Neutrophil (primary cell): ENCODE measurements around the gene SMIM13.

Experiments used
- H3K27ac ChIP-seq: fragments of 200-600 bp; sonication (generic); 2 replicates; pipeline ENCODE4 v1.5.1; 2016; ENCODE audit warnings: mild to moderate bottlenecking, moderate library complexity
- H3K27me3 ChIP-seq: fragments of 200-600 bp; sonication (generic); 2 replicates; pipeline ENCODE4 v1.6.0; 2016; ENCODE audit warnings: mild to moderate bottlenecking
- H3K36me3 ChIP-seq: fragments of 200-600 bp; sonication (generic); 2 replicates; pipeline ENCODE4 v1.5.1; 2017
- H3K4me1 ChIP-seq, 2 experiments: fragments of 200-600 bp in 1 of 2; sonication (generic) in 1 of 2; 1 replicate in 1 of 2; 2 replicates in 1 of 2; pipeline versions ENCODE4 v1.5.1 to v1.6.1; 2013 to 2016; ENCODE audit warnings: low read depth in 1 of 2, low read length in 1 of 2, mild to moderate bottlenecking in 1 of 2, moderate library complexity in 1 of 2; ENCODE audit not compliant: control insufficient read depth in 1 of 2, insufficient read depth in 1 of 2
- H3K4me3 ChIP-seq, 2 experiments: fragments of 200-600 bp in 1 of 2; sonication (generic) in 1 of 2; 1 replicate in 1 of 2; 2 replicates in 1 of 2; pipeline ENCODE4 v1.5.1; 2013 to 2016; ENCODE audit warnings: low read depth in 1 of 2, low read length in 1 of 2, mild to moderate bottlenecking in 1 of 2, moderate library complexity in 1 of 2
- H3K9me3 ChIP-seq: fragments of 200-600 bp; sonication (generic); 2 replicates; pipeline ENCODE4 v1.5.1; 2016
- TF ChIP-seq, protein P1 (sequence below): fragments of 200-600 bp; sonication (generic); IDR thresholded peaks from 2 replicates; pipeline ENCODE4 v1.5.1; 2016; ENCODE audit warnings: antibody characterized with exemption

SMIM13 gene

DNA sequence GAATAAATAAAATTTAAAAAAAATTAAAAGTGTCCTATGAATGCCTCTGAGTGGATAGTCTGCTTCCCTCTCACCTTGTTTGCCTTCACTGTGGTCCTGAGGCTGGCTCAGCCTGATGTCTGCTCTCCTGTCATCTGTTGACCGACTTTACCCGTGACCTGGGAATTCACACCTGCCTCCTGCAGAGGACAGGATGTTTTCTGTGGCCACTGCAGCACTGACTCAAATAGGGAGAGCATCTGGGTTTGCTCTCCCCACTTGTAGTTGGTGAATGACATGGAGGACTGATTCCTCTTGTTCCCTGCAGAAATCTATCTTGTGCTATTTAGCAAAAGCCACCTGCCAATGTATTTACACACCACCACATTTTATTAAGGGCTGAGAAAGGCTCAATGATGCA lies 70.3 kb downstream of the SMIM13 start:
- Histone ChIP-seq H3K36me3 (no peaks in the 10 kb centered on the region), H3K9me3 (no peaks in the 10 kb centered on the region), H3K4me3 (no peak overlapping the region), H3K27me3 (no peaks in the 10 kb centered on the region), H3K27ac (no peak overlapping the region), H3K4me1 (no peaks in the 10 kb centered on the region)
- TF ChIP-seq, protein P1, sequence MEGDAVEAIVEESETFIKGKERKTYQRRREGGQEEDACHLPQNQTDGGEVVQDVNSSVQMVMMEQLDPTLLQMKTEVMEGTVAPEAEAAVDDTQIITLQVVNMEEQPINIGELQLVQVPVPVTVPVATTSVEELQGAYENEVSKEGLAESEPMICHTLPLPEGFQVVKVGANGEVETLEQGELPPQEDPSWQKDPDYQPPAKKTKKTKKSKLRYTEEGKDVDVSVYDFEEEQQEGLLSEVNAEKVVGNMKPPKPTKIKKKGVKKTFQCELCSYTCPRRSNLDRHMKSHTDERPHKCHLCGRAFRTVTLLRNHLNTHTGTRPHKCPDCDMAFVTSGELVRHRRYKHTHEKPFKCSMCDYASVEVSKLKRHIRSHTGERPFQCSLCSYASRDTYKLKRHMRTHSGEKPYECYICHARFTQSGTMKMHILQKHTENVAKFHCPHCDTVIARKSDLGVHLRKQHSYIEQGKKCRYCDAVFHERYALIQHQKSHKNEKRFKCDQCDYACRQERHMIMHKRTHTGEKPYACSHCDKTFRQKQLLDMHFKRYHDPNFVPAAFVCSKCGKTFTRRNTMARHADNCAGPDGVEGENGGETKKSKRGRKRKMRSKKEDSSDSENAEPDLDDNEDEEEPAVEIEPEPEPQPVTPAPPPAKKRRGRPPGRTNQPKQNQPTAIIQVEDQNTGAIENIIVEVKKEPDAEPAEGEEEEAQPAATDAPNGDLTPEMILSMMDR = no peak

GRCh38 chr6:11164717-11165646 lies 71.3 kb downstream of the SMIM13 start:
- Histone ChIP-seq H3K9me3 (no peaks in the 10 kb centered on the region), H3K4me3 (no peak overlapping the region), H3K4me1 (no peaks in the 10 kb centered on the region), H3K27me3 (no peaks in the 10 kb centered on the region), H3K27ac (no peak overlapping the region), H3K36me3 (no peaks in the 10 kb centered on the region)
- TF ChIP-seq, protein P1 = no peak

DNA sequence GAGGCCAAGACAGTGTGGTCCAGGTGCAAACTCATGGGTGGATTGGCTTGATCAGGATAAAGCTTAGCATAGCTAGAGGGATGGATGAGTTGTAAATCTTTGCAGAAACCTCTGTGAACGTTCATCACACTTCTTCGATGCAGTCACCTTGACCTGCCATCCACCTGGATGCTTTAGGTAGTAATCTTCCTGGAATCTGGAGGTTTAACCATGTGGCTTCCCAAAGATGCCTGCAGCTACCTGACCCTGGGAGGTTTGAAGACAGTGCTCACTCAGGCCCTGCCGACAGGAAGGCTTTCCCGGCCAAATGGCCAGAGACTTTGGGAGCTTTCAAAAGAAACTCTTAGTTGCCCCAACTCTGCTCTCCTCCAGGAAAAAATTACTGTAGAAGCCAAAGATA lies 73.3 kb downstream of the SMIM13 start:
- Histone ChIP-seq H3K36me3 (no peaks in the 10 kb centered on the region), H3K27ac (no peak overlapping the region), H3K4me3 (no peak overlapping the region), H3K27me3 (no peaks in the 10 kb centered on the region), H3K9me3 (no peaks in the 10 kb centered on the region), H3K4me1 (no peaks in the 10 kb centered on the region)
- TF ChIP-seq, protein P1 = no peak

DNA sequence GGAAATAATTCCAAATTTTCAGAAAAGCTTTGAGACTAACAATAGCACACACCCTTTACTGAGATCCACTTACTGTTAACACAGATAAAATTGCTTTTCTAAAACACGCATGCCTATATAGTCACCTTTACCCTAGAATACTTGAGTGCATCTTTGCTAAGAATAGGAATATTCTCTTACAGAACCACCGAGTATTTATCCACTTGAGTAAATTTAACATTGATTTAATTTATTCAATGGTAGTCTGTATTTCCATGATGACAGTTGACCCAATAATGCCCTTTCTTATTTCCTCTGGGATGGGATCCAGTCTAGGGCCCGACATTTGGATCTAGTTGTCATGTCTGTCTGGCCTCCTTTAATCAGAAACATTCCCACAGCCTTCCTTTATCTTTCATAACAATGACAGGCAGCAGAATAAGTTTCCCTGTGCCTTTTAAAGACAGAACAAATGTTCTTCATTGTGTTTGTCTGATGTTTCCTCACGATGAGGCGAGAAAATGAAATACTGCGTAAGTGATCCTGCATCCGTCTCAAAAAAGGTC lies 74.5 kb downstream of the SMIM13 start:
- Histone ChIP-seq H3K4me3 (no peak overlapping the region), H3K36me3 (no peaks in the 10 kb centered on the region), H3K4me1 (peaks cover 5% of the 10 kb centered on the region in 2 experiments), H3K27ac (no peak overlapping the region), H3K27me3 (no peaks in the 10 kb centered on the region), H3K9me3 (no peaks in the 10 kb centered on the region)
- TF ChIP-seq, protein P1 = no peak

DNA sequence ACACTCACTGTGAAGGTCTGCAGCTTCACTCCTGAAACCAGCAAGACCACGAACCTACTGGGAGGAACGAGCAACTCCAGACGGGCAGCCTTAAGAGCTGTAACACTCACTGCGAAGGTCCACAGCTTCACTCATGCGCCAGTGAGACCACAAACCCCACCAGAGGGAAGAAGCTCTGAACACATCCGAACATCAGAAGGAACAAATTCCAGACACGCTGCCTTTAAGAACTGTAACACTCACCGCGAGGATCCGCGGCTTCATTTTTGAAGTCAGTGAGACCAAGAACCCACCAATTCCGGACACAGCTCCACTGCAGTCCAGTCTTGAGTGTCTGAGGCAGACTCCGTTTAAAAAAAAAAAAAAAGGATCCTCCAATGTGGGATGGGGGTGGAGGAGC lies 78.3 kb downstream of the SMIM13 start:
- H3K27ac ChIP-seq = no peak overlapping the region
- H3K36me3 ChIP-seq = no peaks in the 10 kb centered on the region
- TF ChIP-seq, protein P1 = no peak
- H3K4me3 ChIP-seq = no peak overlapping the region
- no peaks in the 10 kb centered on the region for H3K27me3 ChIP-seq
- no peaks in the 10 kb centered on the region for H3K9me3 ChIP-seq
- H3K4me1 ChIP-seq = peaks cover 5% of the 10 kb centered on the region in 2 experiments
